ENCODE measurements around the gene SPSB4.

GRCh38 chr3:141011997-141012262, 39.2 kb upstream of the SPSB4 start:
- TF ChIP-seq CSRNP3 (CRISPR knock-in tag; IDR thresholded peaks at IDR 0.05) (no peak), PPARA (CRISPR knock-in tag; IDR thresholded peaks at IDR 0.05; ENCODE audit: borderline replicate concordance) (no peak), ESRRG (CRISPR knock-in tag; IDR thresholded peaks at IDR 0.05) (no peak), RARB (CRISPR knock-in tag; IDR thresholded peaks at IDR 0.05) (no peak), GLIS3 (CRISPR knock-in tag; IDR thresholded peaks at IDR 0.05) (no peak), TCF4 (CRISPR knock-in tag; IDR thresholded peaks at IDR 0.05; ENCODE audit: borderline replicate concordance) (no peak), PATZ1 (CRISPR knock-in tag; IDR thresholded peaks at IDR 0.05; ENCODE audit: borderline replicate concordance) (no peak), CREB5 (CRISPR knock-in tag; IDR thresholded peaks at IDR 0.05; ENCODE audit: low read depth) (no peak), ZC3H10 (CRISPR knock-in tag; IDR thresholded peaks at IDR 0.05) (no peak), ZFP3 (CRISPR knock-in tag; IDR thresholded peaks at IDR 0.05) (no peak), SNAI2 (CRISPR knock-in tag; IDR thresholded peaks at IDR 0.05) (no peak), ZNF8 (CRISPR knock-in tag; IDR thresholded peaks at IDR 0.05) (no peak)
